ENCODE measurements around the gene AP1S1.
"Not testable (repeated sequence)": the region's sequence is repeated elsewhere in the genome, so short reads cannot be mapped to it uniquely, and the experiment has no call there.

The AP1S1 gene

DNA sequence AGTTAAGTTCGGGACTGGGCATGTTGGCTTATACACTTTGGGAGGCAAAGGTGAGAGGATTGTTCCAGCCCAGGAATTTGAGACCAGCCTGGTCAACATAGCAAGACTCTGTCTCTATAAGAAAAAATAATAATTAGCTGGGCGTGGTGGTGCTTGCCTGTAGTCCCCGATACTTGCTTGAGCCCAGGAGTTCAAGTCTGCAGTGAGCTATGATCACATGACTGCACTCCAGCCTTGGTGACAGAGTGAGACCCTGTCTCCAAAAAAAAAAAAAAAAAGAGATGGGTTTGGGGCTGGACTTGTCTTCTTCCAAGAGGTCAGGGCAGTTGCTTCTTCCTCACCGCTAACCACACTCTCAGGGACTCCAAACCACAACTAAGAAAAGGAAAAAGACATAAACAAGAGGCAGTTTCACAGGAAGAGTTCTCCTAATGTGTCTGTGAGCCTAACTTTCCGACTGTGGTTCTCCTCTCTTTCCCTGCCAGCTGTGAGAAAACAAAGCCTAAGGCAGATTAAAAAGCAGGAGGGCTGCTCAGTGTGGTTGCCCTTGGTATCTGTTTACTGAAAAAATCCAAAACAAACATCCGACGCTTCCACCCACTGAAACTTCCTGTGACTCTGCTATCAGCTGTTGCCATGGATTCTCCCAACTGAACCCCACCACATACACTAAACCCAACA is 29.8 kb upstream of the AP1S1 start:
- DNase-seq (ENCODE audit: low read depth in 3 of 3) = no peak

DNA sequence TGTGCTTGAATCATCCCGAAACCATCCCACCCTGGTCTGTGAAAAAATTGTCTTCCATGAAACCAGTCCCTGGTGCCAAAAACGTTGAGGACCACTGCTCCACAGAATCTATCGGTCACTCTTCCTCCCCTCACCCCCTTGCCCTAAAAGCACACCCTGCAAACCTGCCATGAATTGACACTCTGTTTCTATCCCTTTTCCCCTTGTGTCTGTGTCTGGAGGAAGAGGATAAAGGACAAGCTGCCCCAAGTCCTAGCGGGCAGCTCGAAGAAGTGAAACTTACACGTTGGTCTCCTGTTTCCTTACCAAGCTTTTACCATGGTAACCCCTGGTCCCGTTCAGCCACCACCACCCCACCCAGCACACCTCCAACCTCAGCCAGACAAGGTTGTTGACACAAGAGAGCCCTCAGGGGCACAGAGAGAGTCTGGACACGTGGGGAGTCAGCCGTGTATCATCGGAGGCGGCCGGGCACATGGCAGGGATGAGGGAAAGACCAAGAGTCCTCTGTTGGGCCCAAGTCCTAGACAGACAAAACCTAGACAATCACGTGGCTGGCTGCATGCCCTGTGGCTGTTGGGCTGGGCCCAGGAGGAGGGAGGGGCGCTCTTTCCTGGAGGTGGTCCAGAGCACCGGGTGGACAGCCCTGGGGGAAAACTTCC is 28.2 kb upstream of the AP1S1 start:
- DNase-seq (ENCODE audit: low read depth in 3 of 3) = no peak

DNA sequence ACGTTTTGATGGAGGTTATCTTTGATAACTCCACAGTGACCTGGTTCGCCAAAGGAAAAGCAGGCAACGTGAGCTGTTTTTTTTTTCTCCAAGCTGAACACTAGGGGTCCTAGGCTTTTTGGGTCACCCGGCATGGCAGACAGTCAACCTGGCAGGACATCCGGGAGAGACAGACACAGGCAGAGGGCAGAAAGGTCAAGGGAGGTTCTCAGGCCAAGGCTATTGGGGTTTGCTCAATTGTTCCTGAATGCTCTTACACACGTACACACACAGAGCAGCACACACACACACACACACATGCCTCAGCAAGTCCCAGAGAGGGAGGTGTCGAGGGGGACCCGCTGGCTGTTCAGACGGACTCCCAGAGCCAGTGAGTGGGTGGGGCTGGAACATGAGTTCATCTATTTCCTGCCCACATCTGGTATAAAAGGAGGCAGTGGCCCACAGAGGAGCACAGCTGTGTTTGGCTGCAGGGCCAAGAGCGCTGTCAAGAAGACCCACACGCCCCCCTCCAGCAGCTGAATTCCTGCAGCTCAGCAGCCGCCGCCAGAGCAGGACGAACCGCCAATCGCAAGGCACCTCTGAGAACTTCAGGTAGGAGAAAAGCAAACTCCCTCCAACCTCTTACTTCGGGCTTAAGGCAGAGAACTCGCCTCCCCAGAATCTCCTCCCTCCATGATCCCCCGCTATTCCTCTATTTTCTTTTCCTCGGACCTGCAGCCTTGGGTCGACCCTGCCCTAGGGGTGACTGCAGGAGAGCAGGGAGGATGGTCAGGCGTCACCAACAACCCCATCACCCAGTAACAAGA is 27.4 kb upstream of the AP1S1 start, which contains the start of gene SERPINE1:
Gene SERPINE1, plus strand, starts transcription at position 454 of the 809 bp plus-strand sequence. CDS start 1,290 bp downstream, outside the sequence.
- DNase-seq (ENCODE audit: low read depth in 3 of 3) = peak in 2 of 3 donors; percentile 6 to 33

DNA sequence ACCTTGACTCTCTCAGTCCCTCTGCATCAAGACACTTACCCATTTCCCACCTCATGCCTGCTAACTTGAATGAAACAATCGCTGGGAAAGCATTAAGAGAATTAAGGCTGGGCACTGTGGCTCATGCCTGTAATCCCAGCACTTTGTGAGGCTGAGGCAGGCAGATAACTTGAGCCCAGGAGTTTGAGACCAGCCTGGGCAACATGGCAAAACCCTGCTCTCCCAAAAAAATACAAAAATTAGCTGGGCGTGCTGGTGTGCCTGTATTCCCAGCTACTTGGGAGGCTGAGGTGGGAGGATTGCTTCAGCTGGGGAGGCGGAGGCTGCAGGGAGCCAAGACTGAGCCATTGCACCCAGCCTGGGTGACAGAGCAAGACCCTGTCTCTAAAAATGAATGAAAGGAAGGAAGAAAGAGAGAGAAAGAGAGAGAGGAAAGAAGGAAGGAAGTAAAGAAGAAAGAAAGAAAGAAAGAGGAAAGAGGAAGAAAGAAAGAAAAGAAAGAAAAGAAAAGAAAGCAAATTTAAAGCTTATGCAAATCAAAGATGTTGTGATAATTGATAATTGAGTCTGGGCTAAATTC is 26.7 kb upstream of the AP1S1 start:
- no peak for DNase-seq (ENCODE audit: low read depth in 3 of 3)

DNA sequence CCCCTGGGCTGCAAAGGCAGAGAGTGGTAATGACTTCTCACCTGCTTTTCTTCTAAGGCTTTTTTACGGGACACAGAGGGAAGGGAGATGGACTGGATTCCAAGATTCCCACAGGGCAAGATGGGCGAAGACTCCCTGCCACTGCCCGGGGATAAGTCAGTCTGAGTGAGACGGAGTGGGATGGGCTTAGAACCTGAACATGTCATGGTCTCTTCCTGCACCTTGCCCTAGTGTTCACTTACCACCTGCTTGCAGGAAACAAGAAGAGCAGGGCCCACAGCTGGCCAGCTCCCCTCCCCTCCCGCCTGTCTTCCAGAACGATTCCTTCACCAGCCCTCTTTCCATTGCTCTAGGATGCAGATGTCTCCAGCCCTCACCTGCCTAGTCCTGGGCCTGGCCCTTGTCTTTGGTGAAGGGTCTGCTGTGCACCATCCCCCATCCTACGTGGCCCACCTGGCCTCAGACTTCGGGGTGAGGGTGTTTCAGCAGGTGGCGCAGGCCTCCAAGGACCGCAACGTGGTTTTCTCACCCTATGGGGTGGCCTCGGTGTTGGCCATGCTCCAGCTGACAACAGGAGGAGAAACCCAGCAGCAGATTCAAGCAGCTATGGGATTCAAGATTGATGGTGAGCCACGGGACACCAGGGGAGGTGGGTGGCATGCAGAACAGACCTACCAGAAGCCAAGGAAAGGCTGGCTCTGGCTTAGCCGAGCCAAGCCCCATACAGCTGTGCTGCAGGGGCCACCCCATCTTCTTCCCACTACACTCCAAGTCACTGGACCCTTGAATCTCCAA is 26.0 kb upstream of the AP1S1 start:
- DNase-seq (ENCODE audit: low read depth in 3 of 3) = no peak

DNA sequence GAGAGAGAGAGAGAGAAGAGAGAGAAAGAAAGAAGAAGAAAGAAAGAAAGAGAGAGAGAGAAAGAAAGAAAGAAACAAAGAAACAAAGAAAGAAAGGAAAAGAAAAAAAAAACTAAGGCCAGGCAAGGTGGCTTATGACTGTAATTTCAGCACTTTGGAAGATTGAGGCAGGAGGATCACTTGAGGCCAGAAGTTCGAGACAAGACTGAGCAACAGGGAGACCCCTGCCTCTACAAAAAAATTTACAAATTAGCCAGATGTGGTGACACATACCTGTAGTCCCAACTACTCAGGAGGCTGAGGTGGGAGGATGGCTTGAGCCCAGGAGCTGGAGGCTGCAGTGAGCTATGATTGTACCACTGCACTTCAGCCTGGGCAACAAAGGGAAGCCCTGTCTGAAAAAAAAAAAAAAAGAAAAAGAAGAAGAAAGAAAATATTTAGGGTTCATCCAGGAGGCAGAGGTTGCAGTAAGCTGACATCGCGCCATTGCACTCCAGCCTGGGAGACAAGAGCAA is 24.6 kb upstream of the AP1S1 start:
- DNase-seq (ENCODE audit: low read depth in 3 of 3) = no peak

DNA sequence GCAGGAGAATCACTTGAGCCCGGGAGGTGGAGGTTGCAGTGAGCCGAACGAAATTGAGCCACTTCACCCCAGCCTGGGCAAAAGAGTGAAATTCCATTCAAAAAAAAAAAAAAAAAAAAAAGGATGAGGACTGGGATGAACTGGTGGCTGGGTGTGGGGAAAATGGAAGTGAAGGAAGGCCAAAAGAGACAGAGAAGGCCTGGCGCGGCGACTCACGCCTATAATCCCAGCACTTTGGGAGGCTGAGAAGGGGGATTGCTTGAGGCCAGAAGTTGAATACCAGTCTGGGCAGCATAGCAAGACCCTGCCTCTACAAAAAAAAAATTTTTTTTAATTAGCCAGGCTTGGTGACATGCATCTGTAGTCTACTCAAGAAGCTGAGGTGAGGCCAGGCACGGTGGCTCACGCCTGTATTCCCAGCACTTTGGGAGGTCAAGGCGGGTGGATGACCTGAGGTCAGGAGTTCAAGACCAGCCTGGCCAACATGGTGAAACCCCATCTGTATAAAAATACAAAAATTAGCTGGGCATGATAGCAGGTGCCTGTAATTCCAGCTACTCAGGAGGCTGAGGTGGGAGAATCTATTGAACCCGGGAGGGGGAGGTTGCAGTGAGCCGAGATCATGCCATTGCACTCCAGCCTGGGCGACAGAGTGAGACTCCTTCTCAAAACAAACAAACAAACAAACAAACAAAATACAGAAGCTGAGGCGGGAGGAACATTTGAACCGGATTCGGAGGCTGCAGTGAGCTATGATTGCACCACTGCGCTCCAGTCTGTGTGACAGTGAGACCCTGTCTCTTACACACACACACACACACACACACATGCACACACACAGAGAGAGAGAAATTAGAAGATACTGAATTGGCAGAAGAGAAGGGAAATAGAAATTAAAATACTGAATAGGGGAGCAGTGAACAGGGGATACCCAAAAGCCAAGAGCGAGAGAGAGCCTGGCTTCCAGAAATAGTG is 21.4 kb upstream of the AP1S1 start:
- DNase-seq (ENCODE audit: low read depth in 3 of 3) = not testable (repeated sequence)

DNA sequence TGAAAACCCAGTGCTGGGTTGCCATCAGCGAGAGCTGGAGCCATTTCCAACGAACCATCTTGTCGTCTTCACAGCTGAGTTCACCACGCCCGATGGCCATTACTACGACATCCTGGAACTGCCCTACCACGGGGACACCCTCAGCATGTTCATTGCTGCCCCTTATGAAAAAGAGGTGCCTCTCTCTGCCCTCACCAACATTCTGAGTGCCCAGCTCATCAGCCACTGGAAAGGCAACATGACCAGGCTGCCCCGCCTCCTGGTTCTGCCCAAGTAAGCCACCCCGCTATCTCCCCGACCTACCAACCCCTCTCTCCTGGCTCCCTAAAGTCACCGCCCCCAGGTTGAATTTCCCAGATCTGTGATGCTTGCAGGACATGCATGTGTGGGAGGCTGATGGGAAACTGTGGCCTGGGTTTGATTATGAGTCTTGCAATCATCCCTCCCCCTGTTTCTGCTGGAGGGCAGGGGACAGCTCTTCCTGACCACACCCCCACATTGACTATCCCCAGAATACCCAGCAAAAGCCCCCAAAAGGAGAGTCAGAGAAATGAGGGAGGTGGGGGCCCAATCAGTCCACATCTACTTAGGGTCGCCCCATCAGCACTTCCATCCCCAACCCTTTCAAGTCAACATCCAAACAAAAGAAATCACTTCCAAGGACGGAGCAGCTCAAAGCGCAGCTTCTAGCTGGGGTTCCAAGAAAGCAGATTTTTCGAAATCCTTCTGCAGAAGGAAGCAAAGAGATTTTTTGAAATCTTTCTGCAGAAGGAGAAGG is 20.5 kb upstream of the AP1S1 start:
- DNase-seq (ENCODE audit: low read depth in 3 of 3) = no peak

DNA sequence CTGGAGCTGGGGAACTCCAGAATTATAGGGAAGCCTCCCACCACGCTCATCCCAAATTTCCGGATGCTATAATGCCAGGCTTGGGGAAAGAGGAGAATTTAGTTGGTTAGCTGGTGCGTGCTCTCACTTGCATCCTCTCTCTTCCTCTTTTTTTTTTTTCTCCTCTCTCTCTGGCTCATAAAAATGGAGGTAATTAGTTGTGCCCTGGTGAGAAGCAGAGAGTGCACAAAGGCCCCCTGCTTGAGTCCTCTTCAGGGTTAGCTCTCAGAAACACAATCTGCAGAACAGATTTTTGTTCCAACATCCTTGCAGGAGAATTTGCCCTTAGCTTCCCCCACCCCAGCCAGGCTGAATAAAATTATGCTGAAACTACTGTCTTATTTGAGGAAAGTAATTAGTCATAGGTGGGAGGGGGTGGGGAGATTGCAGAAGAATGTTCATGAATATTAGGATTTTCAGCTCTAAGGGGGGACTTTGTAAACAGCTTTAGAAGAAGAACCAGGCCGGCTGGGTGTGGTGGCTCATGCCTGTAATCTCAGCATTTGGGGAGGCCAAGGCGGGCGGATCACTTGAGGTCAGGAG is 19.8 kb upstream of the AP1S1 start:
- no peak for DNase-seq (ENCODE audit: low read depth in 3 of 3)

DNA sequence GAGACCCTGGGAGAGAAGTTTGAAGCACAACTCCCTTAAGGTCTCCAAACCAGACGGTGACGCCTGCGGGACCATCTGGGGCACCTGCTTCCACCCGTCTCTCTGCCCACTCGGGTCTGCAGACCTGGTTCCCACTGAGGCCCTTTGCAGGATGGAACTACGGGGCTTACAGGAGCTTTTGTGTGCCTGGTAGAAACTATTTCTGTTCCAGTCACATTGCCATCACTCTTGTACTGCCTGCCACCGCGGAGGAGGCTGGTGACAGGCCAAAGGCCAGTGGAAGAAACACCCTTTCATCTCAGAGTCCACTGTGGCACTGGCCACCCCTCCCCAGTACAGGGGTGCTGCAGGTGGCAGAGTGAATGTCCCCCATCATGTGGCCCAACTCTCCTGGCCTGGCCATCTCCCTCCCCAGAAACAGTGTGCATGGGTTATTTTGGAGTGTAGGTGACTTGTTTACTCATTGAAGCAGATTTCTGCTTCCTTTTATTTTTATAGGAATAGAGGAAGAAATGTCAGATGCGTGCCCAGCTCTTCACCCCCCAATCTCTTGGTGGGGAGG is 16.5 kb upstream of the AP1S1 start:
- no peak for DNase-seq (ENCODE audit: low read depth in 3 of 3)

DNA sequence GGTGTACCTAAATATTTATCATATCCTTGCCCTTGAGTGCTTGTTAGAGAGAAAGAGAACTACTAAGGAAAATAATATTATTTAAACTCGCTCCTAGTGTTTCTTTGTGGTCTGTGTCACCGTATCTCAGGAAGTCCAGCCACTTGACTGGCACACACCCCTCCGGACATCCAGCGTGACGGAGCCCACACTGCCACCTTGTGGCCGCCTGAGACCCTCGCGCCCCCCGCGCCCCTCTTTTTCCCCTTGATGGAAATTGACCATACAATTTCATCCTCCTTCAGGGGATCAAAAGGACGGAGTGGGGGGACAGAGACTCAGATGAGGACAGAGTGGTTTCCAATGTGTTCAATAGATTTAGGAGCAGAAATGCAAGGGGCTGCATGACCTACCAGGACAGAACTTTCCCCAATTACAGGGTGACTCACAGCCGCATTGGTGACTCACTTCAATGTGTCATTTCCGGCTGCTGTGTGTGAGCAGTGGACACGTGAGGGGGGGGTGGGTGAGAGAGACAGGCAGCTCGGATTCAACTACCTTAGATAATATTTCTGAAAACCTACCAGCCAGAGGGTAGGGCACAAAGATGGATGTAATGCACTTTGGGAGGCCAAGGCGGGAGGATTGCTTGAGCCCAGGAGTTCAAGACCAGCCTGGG is 15.9 kb upstream of the AP1S1 start:
- DNase-seq (ENCODE audit: low read depth in 3 of 3) = peak; percentile 71 to 86 (median 83)

DNA sequence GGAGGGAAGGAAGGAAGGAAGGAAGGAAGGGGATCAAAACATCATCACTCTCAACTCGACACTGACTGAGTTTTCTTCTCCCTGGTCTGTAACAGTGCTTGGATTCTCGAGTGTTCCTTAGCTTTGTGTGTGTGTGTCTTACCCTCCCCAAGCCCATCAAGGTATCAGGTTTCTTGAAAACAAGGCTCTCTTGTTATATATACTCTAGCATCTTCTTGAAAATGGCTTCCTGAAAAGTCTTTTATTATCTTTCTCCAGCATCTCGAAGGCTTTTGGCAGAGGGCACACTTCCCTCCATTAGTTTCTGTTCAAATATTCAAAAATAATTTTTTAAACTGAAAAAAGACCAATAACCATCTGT is 14.0 kb upstream of the AP1S1 start:
- DNase-seq (ENCODE audit: low read depth in 3 of 3) = no peak

DNA sequence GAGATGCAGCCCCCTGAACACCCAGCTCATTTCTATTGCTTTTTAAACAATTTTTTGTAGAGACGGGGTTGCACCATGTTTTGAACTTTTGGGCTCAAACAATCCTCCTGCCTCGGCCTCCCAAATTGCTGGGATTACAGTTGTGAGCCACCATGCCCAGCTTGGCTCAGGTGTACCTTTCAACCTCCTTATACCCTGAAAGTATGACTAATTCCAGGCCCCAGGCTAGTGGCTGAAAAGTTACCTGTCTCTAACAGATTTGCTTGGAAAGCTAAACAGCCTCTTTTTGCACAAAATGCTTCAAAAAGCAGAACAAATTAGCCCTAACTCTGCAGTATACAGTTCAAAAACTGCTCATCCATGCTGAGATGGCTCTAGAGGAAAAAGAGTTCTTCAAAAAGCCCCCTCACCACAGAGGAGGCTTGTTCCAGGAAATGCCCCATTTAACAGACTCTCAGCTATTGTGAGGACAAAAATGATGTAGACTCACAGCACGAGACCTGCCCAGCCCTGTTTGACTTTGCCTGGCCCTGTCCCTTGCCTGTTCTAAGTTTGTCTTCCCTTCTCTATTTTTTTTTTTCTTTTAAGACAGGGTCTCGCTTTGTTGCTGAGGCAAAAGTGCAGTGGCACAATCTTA is 13.4 kb upstream of the AP1S1 start:
- no peak for DNase-seq (ENCODE audit: low read depth in 3 of 3)

DNA sequence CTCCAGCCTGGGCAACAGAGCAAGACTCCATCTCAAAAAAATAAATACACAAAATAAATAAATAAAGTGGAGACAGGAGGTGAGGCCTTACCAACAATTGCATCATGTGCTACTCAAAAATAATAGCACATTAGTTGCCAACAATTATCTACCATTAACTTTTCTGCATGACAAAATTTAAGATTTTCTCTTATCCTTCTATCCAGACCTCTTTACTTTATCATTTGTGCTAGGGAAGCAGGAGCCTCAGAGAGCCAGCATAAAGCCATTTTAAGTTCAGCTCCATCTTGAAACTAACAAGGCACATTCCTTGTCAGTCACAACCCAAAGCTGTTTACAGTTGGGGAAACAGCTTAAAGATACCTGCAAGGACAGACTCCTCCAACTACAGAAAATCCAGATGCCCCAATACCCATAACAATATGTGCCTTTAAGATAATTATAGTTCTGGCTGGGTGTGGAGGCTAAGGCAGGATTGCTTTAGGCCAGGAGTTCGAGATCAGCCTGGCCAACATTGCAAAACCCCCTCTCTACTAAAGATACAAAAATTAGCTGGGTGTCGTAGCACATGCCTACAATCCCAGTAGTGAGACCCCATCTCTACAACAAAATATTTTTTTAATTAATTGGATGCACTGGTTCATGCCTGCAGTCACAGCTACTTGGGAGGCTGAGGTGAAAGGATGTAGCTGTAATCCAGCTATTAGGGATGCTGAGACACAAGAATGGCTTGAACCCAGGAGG is 2.2 kb upstream of the AP1S1 start:
- no peak for DNase-seq (ENCODE audit: low read depth in 3 of 3)

DNA sequence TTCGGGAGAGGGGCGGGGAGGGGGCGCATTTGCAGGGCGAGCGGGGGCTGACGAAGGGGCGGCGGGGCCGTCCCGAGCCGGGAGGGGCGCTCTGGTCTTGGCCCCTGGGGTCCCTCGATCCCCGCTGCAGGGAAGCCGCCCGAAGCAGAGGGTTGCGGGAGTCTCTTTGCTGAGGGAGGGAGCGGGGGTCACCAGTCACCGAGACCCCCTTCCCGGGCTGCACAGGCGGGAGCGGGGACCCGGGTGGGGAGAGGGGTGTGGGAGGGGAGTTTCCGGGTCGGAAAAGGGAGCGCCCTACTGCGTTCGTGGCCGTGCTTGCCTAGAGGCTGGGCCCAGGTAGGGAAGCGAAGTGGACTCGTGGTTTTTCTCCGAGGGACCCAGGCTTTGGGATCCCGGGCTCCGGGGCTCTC is 422 bp downstream of the AP1S1 start:
- no peak for DNase-seq (ENCODE audit: low read depth in 3 of 3)

DNA sequence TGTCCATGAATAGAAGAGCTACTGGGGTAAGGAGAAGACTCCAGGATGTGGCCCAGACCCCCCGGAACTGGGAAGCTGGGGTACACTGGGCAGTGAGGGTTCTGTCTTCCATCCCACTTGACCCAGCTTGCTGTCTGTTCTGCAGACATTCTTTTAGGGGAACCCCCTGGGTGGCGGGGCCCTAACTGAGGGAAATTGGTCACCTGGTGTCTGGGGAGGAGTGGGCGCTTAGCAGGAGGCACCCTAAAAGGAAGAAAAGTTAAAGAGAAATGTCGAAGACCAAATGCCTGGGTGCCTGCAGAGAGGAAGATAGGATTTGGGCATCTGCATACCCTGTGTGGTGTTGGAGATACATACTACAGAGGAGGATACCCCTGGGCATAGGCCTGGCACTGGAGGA is 1.0 kb downstream of the AP1S1 start:
- no peak for DNase-seq (ENCODE audit: low read depth in 3 of 3)

DNA sequence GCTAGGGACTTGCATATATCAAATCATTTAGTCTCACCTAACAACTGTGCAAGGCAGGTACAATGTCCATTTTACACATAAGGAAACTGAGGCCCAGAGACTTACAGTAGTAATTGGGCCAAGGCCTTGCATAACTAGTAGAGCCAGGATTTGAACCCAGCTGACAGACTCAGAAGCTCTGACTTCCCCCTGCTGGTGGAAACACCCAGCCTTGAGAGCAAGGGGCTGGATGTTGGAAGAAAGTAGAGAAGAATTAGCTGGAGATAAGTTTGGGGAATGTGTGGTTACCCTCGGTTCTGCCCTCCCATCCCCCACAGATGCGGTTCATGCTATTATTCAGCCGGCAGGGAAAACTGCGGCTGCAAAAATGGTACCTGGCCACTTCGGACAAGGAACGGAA is 2.0 kb downstream of the AP1S1 start:
- no peak for DNase-seq (ENCODE audit: low read depth in 3 of 3)
